Lower leg skin (tissue), 3 donors: Measurements from ENCODE around the gene OSTF1.

Source experiments
- CTCF ChIP-seq, 3 donors: fragments of 450-650 bp; IDR thresholded peaks; one replicate each; pipeline ENCODE4 v1.5.1; 2016; ENCODE audit warnings: antibody characterized with exemption in 3 of 3, mild to moderate bottlenecking in 3 of 3, moderate library complexity in 2 of 3
- POLR2A ChIP-seq, 2 donors: fragments of 450-650 bp; IDR thresholded peaks; one replicate each; pipeline ENCODE4 v1.6.1; 2016 to 2017; ENCODE audit warnings: antibody characterized with exemption in 2 of 2, mild to moderate bottlenecking in 1 of 2, moderate library complexity in 1 of 2

GRCh38 chr9:75046725-75047345 is 41.5 kb upstream of the OSTF1 start:
- TF ChIP-seq POLR2A (IDR thresholded peaks at IDR 0.05) (no peak), CTCF (IDR thresholded peaks at IDR 0.05) (no peak)
